GM23248 (cell line): ENCODE results near the gene KCNN3. TPM values are rescaled to one million over a fixed set of nuclear protein-coding genes. Genes with fewer than 3 reads are reported as not detected.

Source experiments
- DNase-seq: peaks from one replicate; pipeline ENCODE4 v3.0.0-alpha.2; 2015
- H2AFZ ChIP-seq: fragments of 200-600 bp; sonication (generic); 2 replicates; pipeline ENCODE4 v1.6.1; 2016; ENCODE audit warnings: antibody characterized with exemption
- H3F3A ChIP-seq: fragments of 200-600 bp; sonication (generic); 2 replicates; pipeline ENCODE4 v1.6.1; 2016; ENCODE audit warnings: mild to moderate bottlenecking, antibody characterized with exemption, mixed run types; ENCODE audit not compliant: insufficient read depth
- H3K27ac ChIP-seq: fragments of 200-600 bp; sonication (generic); 2 replicates; pipeline ENCODE4 v1.5.1; 2016; ENCODE audit warnings: mild to moderate bottlenecking
- H3K27me3 ChIP-seq: fragments of 200-600 bp; sonication (generic); replicated peaks from 2 replicates; pipeline ENCODE4 v1.6.1; 2016; ENCODE audit warnings: mild to moderate bottlenecking; ENCODE audit not compliant: insufficient read depth
- H3K36me3 ChIP-seq: fragments of 200-600 bp; sonication (generic); 2 replicates; pipeline ENCODE4 v1.6.1; 2016; ENCODE audit warnings: low read depth, mild to moderate bottlenecking
- H3K4me1 ChIP-seq: fragments of 200-600 bp; sonication (generic); 2 replicates; pipeline ENCODE4 v1.6.1; 2016; ENCODE audit warnings: mild to moderate bottlenecking; ENCODE audit not compliant: insufficient read depth
- H3K4me2 ChIP-seq: fragments of 200-600 bp; sonication (generic); one replicate; pipeline ENCODE4 v1.6.1; 2016; ENCODE audit warnings: mild to moderate bottlenecking; ENCODE audit not compliant: unreplicated experiment
- H3K4me3 ChIP-seq: fragments of 200-600 bp; sonication (generic); 2 replicates; pipeline ENCODE4 v1.5.1; 2016; ENCODE audit warnings: mild to moderate bottlenecking
- H3K79me2 ChIP-seq: fragments of 200-600 bp; sonication (generic); 2 replicates; pipeline ENCODE4 v1.6.1; 2016; ENCODE audit warnings: mild to moderate bottlenecking; ENCODE audit not compliant: insufficient read depth
- H3K9ac ChIP-seq: fragments of 200-600 bp; sonication (generic); 2 replicates; pipeline ENCODE4 v1.6.1; 2016; ENCODE audit warnings: mild to moderate bottlenecking
- H3K9me2 ChIP-seq: fragments of 200-600 bp; sonication (generic); 2 replicates; pipeline ENCODE4 v1.6.1; 2016; ENCODE audit warnings: mixed run types, mild to moderate bottlenecking, moderate library complexity; ENCODE audit not compliant: insufficient read depth
- H3K9me3 ChIP-seq: fragments of 200-600 bp; sonication (generic); one replicate; pipeline ENCODE4 v1.6.1; 2017; ENCODE audit warnings: low read depth
- H4K20me1 ChIP-seq: fragments of 200-600 bp; sonication (generic); 2 replicates; pipeline ENCODE4 v1.6.0; 2016; ENCODE audit not compliant: insufficient read depth
- EZH2 ChIP-seq: fragments of 200-600 bp; sonication (generic); IDR thresholded peaks from 2 replicates; pipeline ENCODE4 v1.6.1; 2018; ENCODE audit warnings: antibody characterized with exemption, mild to moderate bottlenecking; ENCODE audit not compliant: insufficient read depth, poor library complexity, severe bottlenecking
- EZH2phosphoT487 ChIP-seq: fragments of 200-600 bp; sonication (generic); IDR thresholded peaks from 2 replicates; pipeline ENCODE4 v1.6.1; 2018; ENCODE audit warnings: antibody characterized with exemption, moderate library complexity, mild to moderate bottlenecking, low read depth; ENCODE audit not compliant: insufficient read depth
- WGBS, 2 experiments: methylation state at CpG; one replicate each; pipeline ENCODE4 v1.1.6; 2015 to 2017; ENCODE audit warnings: low lambda C conversion rate in 2 of 2, low coverage in 1 of 2; ENCODE audit errors: missing lambda C conversion rate in 2 of 2; 5-methylcytosine and 5-hydroxymethylcytosine counted together
- in situ Hi-C: fragments of 300-500 bp; cut with MboI; formaldehyde crosslinking; loops from 2 replicates; pipeline ENCODE4 v1.15.0; 2020
- polyA plus RNA-seq: library from polyadenylated mRNA; unstranded; fragments of >200 nt; fragmentation: Nextera tagmentation; extraction: Ambion mirVana; gene quantifications from 2 replicates; pipeline ENCODE4 v1.2.1, GENCODE V29; 2016
- total RNA-seq: library from RNA; depleted of rRNA; stranded (reverse); fragments of >200 nt; shearing (Covaris generic); gene quantifications from 2 replicates; pipeline ENCODE4 v1.2.3, GENCODE V29; 2014

KCNN3 gene
- total and polyA plus RNA-seq, 2 experiments from 2014 or later = not detected

GRCh38 chr1:154843636-154844296 lies 26.3 kb downstream of the KCNN3 start:
- Histone ChIP-seq H2AFZ (no peak overlapping the region), H4K20me1 (no peaks in the 10 kb centered on the region), H3K27me3 (peaks cover 6% of the 10 kb centered on the region; the same call in 1 of the 2 replicates), H3K4me3 (no peak overlapping the region), H3K36me3 (no peaks in the 10 kb centered on the region), H3K9ac (no peak overlapping the region), H3K9me3 (no peaks in the 10 kb centered on the region), H3F3A (no peaks in the 10 kb centered on the region), H3K9me2 (no peaks in the 10 kb centered on the region), H3K4me2 (no peak overlapping the region), H3K4me1 (peaks cover 6% of the 10 kb centered on the region), H3K79me2 (no peaks in the 10 kb centered on the region), H3K27ac (no peak overlapping the region)
- no peak for TF ChIP-seq EZH2phosphoT487
- no peak for TF ChIP-seq EZH2
- in situ Hi-C loops = no loop called here
- DNase-seq = no peak
- WGBS, 2 experiments = 61 to 71% methylated on average over 13 to 15 of the region's 15 CpGs

GRCh38 chr1:154842635-154843034 lies 27.4 kb downstream of the KCNN3 start:
- Histone ChIP-seq H3K9ac (no peak overlapping the region), H3K36me3 (no peaks in the 10 kb centered on the region), H3F3A (no peaks in the 10 kb centered on the region), H3K4me3 (no peak overlapping the region), H3K27ac (no peak overlapping the region), H3K27me3 (no peaks in the 10 kb centered on the region; the same call in 1 of the 2 replicates), H4K20me1 (no peaks in the 10 kb centered on the region), H3K9me2 (no peaks in the 10 kb centered on the region), H3K79me2 (no peaks in the 10 kb centered on the region), H3K4me1 (peaks cover 6% of the 10 kb centered on the region), H2AFZ (no peak overlapping the region), H3K9me3 (no peaks in the 10 kb centered on the region), H3K4me2 (no peak overlapping the region)
- in situ Hi-C loops = no loop called here
- no peak for TF ChIP-seq EZH2
- 59 to 61% methylated on average over 7 of the region's 8 CpGs for WGBS, 2 experiments
- DNase-seq = no peak

- Histone ChIP-seq H3K36me3 (no peaks in the 10 kb centered on the region), H3K9me2 (no peaks in the 10 kb centered on the region), H3K9ac (no peak overlapping the region), H3K27me3 (peaks cover 9% of the 10 kb centered on the region; the same call in 1 of the 2 replicates), H3K4me2 (no peak overlapping the region), H3K9me3 (no peaks in the 10 kb centered on the region), H3K79me2 (no peaks in the 10 kb centered on the region), H3K4me3 (no peak overlapping the region), H3F3A (no peaks in the 10 kb centered on the region), H3K4me1 (peaks cover 6% of the 10 kb centered on the region), H2AFZ (no peak overlapping the region), H4K20me1 (no peaks in the 10 kb centered on the region), H3K27ac (no peak overlapping the region)
- no peak for DNase-seq
- TF ChIP-seq EZH2 = no peak
- no peak for TF ChIP-seq EZH2phosphoT487
- in situ Hi-C loops = no loop called here
- WGBS, 2 experiments = 82 to 84% methylated on average over 4 of the region's 4 CpGs
These were observed 28.7 kb downstream of the KCNN3 start for GRCh38 chr1:154841384-154841783.

- Histone ChIP-seq H3K9ac (no peak overlapping the region), H4K20me1 (no peaks in the 10 kb centered on the region), H3K4me3 (no peak overlapping the region), H3K9me3 (no peaks in the 10 kb centered on the region), H3K79me2 (no peaks in the 10 kb centered on the region), H2AFZ (peak overlapping the region; percentile 45), H3K27me3 (peaks cover 18% of the 10 kb centered on the region), H3K27ac (no peak overlapping the region), H3K4me2 (no peak overlapping the region), H3K4me1 (peaks cover 6% of the 10 kb centered on the region), H3K9me2 (no peaks in the 10 kb centered on the region), H3K36me3 (no peaks in the 10 kb centered on the region), H3F3A (no peaks in the 10 kb centered on the region)
- in situ Hi-C loops = no loop called here
- peak; percentile 9 for DNase-seq
- WGBS, 2 experiments = 74 to 82% methylated on average over 16 to 19 of the region's 19 CpGs
- TF ChIP-seq EZH2 = no peak
- TF ChIP-seq EZH2phosphoT487 = no peak
These were observed 29.6 kb downstream of the KCNN3 start for GRCh38 chr1:154840269-154841176.
